Activated gamma-delta T cell treated with Interleukin-2 at 50 U/mL for 16 hours (primary cell): ENCODE data around the gene ZNF841.
A peak's percentile ranks its signal among the peaks of the same experiment; 100 is the strongest.
"Not testable (repeated sequence)": the region's sequence is repeated elsewhere in the genome, so short reads cannot be mapped to it uniquely, and the experiment has no call there.

Experiments used
- DNase-seq: peaks from one replicate; pipeline ENCODE4 v3.0.0-alpha.2; 2020

Gene ZNF841

DNA sequence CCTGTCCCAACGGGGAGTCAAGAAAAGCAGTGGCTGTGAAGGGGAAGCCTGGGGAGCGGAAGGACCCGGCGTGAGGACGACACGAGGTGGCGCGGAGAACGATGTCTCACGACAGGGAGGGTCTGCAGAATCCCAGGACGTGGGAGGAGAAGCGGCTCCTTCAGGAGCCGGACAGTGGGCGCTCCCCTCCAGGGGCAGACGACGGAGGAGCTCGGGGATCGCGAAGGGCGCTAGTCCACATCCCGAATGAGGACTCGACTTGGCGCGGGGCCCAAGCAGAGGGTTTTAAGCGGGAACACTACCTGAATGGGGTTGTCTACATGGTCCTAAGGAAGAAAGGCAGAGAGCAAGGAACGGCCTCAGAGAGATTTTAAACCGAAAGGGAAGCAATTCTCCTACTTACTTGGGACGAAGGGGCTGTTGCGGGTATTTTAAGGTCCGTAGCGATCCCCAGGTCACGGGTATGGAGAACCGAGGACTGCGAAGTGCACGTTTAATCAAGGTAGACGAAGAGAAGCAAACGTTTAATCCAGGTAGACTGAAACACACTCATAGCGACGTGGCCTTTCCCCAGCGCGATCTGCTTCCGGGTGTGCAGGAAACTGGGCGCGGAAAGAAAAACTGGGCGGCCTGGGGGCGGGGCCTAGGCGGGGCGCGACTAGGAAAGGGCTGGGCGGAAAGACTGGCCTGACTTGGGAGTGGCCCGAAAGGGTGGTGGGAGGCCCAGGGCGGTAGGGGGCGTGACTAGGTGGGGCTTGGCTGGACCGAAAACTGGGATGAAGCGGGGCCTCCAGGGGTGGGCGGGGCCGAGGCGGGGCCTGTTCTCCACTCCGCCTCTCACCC, at the start of gene ZNF841:
Gene ZNF841, minus strand, starts transcription at position 594 of the 843 bp plus-strand sequence. CDS start 10,964 bp downstream, outside the sequence.
- DNase-seq = peak; percentile 84

GRCh38 chr19:52142001-52142595, 46.5 kb upstream of the ZNF841 start:
- DNase-seq = no peak

GRCh38 chr19:52141203-52141602, 45.6 kb upstream of the ZNF841 start:
- no peak for DNase-seq

DNA sequence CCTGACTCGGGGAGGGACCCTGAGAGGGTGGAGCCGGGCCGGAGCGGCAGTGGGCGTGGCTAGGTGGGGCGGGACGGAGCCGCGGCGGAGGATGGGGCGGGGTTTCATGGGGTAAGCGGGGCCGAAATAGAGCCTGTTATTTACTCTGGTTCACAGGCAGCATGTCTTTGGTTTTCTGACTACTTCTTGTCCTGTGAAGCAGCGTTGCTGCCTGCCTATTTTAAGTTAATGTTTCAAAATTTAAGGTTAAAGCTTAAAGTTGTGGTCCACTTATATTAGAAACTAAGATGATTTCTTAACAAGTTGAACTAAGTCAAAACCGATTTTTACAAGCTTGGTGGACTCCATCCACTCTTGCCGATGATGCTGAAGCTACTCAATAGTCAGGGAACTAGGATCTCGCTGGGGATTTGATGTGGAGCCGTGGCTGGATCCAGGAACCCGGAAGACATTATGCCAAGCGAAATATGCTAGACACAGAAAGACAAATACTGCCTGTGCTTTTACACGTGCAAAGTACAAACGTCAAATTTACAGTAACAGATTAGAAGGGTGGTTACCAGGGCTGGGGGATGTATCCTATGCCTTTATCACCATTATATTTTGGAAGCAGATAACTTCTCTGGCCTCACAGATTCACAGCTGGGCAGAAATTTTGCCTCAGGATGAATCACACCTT, 44.6 kb upstream of the ZNF841 start:
- peak; percentile 98 for DNase-seq

- peak; percentile 66 for DNase-seq
Measured at GRCh38 chr19:52139252-52140031, 43.9 kb upstream of the ZNF841 start, which contains the start of gene ZNF616. Gene ZNF616, minus strand, starts transcription at chr19:52139938. Its CDS starts 9,426 bp downstream, at chr19:52130512.

DNA sequence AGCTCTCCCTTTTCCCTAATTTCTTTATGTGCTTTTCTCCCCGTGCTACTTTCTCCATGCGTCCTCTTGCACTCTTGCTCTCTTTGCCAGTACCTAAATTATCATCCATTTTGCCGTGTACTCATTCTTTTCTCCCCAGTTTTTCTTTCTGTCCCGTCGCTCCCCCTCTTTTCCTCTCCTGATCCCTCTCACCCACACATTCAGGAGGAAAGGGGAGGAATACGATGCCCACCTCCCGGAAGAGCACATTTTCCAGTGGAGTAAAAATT, 43.4 kb upstream of the ZNF841 start:
- no peak for DNase-seq

GRCh38 chr19:52138278-52138982, 42.9 kb upstream of the ZNF841 start:
- DNase-seq = peak; percentile 4

DNA sequence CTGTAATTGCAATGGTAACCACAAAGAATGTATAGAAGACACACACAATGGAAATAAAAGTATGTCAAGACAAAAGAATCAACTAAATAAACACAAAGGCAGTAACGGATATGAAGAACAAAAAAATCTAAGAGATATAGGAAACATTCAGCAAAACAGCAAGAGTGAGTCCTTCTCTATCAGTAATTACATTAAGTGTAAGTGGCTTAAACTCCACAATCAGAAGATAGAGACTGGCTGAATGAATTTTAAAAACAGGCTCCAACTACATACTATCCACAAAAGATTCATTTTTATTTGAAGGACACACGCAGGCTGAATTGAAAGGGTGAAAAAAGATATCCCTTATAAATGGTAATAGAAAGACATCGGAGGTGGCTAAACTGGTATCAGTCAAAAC, 24.7 kb upstream of the ZNF841 start:
- no peak for DNase-seq

DNA sequence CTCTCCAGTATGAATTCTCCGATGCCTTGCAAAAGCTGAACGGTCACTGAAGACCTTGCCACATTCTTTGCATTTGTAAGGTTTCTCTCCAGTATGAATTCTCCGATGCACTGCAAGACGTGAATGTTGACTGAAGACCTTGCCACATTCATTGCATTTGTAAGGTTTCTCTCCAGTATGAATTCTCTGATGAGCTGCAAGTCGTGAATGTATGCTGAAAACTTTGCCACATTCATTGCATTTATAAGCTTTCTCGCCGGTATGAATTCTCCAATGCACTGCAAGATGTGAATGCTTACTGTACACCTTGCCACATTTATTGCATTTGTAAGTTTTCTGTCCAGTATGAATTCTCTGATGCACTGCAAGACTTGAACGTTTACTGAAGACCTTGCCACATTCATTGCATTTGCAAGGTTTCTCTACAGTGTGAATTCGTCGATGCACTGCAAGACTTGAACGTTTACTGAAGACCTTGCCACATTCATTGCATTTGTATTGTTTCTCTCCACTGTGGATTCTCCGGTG, 20.0 kb upstream of the ZNF841 start:
- no peak for DNase-seq

DNA sequence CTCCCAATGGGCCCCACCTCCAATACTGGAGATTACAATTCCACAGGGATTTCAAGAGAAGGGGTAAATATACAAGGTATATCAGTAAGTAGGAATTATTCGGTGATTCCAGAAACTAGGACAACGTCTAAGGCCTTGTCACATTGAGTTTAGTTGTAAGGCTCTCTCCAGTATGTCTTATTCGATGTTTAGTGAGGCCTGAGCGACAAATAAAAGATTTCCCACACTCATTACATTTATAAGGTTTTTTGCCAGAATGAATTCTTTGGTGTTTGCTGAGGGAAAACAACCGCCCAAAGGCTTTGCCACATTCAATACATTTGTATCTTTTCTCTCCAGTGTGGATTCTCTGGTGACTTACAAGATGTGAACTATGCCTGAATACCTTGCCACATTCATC, 19.1 kb upstream of the ZNF841 start:
- DNase-seq = no peak

DNA sequence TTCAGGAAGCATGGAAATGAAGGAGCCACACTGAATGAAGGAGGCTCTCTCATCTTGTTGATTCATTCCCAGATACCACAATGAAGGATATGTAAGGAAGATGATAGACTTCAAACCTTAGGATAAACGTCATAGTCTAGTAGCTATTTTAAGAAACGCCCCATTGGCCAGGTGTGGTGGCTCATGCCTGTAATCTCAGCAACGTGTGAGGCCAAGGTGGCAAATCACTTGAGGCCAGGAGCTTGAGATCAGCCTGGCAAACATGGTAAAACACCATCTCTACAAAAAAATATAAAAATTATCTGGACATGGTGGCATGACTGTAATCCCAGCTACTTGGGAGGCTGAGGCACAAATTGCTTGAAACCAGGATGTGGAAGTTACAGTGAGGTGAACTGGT, 17.1 kb upstream of the ZNF841 start:
- DNase-seq = no peak

- DNase-seq = no peak
Measured at GRCh38 chr19:52110780-52111179, 15.2 kb upstream of the ZNF841 start.

DNA sequence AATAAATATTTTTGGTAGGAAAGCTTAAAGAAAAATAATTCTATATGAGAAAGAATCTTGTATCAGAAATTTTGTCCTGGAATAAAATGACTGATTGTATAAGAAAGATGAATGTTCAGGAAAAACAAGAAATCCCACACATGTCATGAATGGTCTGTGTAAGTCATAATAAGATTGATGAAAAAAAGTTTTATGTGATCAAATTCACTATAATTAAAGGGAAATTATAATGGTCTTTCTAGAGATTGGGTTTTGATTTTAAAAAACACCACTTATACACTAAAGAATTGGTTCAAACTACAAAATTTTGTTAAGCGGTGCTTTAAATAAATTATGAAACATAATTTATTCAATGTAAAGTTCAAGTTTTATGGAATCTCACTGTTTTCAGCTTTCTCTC, 7.2 kb upstream of the ZNF841 start:
- no peak for DNase-seq

DNA sequence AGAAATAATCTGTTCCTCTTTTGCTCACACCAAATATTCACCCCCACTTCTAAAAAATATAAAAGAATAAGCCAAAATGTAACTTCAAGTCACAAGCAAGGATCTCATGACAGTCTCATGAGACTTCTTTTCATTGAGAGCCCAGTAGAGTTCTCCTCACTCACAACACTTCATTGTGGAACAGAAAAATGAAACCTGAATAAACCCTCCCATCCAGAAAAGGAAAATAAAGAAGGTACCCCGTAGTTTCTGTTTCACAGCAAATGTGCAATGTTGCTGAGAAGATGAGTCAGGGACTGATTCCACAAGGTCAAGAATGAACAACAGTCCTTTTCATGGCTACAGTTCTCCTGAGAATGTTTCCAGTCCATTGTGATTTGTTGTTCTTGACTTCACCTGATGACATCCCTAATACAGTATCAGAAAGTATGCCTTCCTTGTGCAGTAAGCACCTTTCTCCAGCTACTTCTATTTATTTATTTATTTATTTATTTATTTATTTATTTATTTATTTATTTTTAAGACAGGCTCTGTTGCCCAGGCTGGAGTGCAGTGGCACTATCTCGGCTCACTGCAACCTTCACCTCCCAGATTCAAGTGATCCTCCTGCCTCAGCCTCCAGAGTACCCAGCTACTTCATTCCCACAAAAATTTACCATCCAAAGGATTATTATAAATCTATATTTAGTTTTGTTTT, 6.4 kb upstream of the ZNF841 start:
- no peak for DNase-seq

DNA sequence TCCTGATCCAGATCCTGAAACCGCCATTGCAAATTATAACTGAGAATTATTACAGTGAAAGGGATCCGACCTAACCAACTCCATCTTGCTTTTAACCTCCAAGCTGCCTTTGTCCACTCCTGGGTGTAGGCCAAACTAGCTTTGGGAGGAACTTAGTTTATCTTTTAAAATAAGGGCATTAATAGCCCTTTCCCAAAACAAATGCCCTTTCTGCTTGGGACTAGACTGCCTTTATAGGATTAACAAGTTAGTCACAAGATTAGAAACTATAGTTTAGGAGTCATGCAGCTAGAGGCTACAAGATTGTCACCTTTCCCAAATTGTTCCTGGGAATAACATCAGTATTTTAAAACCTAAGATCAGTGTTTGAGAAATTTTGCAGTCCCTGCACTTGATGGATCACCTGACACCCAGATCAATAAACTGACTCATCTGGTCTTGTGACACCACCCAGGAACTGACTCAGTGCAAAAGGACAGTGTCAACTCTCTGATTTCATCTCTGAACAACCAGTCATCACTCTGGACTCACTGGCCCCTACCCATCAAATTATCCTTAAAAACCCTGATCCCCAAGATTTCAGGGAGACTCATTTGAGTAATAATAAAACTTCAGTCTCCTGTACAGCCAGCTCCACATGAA, 4.1 kb upstream of the ZNF841 start:
- DNase-seq = no peak

DNA sequence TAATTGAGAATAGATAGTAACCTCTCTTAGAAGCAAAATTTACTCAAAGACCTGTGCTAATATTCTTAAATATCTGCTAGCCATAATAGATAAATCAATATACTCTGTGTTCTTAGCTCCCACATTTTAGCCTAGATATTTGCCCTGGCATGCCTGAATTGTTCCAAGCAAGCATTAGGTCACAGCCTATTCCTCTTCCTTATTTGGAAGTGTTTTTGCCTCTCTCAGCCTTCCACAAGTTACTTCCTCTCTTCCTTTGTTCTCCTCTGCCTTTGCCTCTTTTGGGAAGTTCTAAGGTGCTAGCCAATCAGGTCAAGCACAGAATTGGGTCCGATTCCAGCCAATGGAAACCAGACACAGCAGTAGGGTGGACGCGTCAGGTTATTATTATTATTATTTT, 851 bp upstream of the ZNF841 start:
- not testable (repeated sequence) for DNase-seq

DNA sequence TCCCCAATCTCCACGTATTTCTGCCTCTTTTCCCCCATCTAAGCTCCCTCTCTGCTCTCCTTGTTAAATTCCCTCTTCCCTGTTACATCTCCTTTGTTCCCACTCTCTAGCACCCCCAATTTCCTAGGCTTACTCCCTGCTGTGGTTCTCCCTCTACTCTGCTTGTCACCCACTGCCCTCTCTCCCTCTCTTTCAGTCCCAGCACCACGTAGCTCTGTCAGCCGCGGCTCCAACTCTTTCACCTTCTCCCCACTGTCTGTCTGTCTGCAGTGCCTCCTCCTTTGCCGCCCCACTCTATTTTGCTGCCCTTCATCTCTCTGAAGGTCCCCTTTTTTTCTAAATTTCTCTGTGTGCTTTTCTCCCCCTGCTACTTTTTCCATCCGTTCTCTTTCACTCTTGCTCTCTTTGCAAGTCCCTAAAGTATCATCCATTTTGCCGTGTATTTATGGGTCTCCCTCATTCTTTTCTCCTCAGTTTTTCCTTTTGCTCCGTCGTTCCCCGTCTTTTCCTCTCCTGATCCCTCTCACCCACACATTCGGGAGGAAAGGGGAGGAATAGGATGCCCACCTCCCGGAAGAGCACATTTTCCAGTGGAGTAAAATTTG, 937 bp downstream of the ZNF841 start:
- no peak for DNase-seq

- no peak for DNase-seq
Measured at GRCh38 chr19:52086481-52086880, 9.1 kb downstream of the ZNF841 start.

GRCh38 chr19:52070496-52070895, 25.1 kb downstream of the ZNF841 start:
- DNase-seq = no peak

DNA sequence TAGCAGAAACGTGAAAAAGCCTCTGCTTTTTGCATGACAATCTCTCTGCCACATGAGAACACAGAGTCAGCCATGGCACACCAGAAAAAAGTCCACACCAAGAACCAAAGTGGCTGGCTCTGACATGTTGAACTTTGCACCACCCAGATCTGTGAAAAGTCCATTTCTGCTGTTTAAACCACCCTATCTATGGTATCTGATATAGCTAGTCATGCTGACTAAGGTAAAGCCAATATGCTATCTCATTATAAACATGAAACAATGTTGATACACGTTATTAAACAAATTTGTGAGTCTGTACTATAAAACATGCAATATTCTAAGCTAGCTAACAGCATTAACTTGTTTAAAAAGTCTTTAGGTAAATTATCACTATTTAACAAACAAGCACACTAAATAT, 25.9 kb downstream of the ZNF841 start:
- DNase-seq = no peak
